ENCODE results near the gene MECR.

MECR gene, protein sequence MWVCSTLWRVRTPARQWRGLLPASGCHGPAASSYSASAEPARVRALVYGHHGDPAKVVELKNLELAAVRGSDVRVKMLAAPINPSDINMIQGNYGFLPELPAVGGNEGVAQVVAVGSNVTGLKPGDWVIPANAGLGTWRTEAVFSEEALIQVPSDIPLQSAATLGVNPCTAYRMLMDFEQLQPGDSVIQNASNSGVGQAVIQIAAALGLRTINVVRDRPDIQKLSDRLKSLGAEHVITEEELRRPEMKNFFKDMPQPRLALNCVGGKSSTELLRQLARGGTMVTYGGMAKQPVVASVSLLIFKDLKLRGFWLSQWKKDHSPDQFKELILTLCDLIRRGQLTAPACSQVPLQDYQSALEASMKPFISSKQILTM

DNA sequence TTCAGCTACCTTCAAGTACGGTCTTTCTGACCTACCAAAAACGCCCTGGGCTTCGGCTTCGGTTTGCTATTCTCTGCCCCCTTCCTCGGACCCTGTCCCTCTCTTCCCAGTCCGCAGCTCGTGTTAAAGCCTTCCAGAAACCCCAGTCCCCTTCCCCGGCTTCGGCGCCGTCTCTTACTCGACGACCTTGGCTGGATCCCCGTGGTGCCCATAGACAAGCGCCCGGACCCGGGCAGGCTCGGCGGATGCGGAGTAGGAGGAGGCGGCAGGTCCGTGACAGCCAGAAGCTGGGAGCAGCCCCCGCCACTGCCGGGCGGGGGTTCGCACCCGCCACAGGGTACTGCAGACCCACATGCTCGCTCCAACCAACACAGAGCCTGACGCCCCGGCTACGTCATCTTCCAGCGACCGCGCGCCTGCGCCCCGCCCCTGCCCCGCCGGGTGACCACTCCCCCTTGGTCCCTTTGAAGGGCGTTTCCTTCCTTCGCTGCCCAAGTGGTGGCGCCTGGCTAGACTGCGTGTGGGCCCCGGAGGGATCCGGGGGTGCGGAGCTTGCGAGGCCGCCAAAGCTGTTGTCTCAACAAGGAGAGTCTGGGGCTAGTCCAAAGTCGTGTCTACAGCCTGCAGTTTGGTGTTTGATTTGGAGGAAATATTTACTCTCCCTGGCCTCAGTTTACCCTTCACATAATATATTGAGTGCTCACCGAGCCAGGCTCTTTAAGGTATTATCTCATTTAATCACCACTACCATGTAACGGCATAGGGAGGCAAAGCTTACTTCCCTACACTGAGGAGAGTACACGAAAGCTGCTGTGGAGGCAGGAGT, at the start of gene MECR:
TSS of gene MECR (minus strand) at position 382 of the 826 bp plus-strand sequence. CDS start at position 354, 28 bp downstream.
- TF ChIP-seq, protein P1, sequence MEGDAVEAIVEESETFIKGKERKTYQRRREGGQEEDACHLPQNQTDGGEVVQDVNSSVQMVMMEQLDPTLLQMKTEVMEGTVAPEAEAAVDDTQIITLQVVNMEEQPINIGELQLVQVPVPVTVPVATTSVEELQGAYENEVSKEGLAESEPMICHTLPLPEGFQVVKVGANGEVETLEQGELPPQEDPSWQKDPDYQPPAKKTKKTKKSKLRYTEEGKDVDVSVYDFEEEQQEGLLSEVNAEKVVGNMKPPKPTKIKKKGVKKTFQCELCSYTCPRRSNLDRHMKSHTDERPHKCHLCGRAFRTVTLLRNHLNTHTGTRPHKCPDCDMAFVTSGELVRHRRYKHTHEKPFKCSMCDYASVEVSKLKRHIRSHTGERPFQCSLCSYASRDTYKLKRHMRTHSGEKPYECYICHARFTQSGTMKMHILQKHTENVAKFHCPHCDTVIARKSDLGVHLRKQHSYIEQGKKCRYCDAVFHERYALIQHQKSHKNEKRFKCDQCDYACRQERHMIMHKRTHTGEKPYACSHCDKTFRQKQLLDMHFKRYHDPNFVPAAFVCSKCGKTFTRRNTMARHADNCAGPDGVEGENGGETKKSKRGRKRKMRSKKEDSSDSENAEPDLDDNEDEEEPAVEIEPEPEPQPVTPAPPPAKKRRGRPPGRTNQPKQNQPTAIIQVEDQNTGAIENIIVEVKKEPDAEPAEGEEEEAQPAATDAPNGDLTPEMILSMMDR (conservative IDR thresholded peaks at IDR 0.05), result no peak

GRCh38 chr1:29279951-29280391, 49.2 kb upstream of the MECR start:
- no peak overlapping the region for H3K27ac ChIP-seq
- TF ChIP-seq, protein P1 (conservative IDR thresholded peaks at IDR 0.05), result no peak

More for the DNA sequence above, at the start of gene MECR:
- H3K27ac ChIP-seq, result peak within 1 kb of the TSS; percentile 64; the same call in 1 of the 2 replicates

- TF ChIP-seq, protein P1 (conservative IDR thresholded peaks at IDR 0.05), result no peak
- no peak overlapping the region for H3K27ac ChIP-seq
These were observed 48.7 kb upstream of the MECR start for GRCh38 chr1:29279406-29279805.

DNA sequence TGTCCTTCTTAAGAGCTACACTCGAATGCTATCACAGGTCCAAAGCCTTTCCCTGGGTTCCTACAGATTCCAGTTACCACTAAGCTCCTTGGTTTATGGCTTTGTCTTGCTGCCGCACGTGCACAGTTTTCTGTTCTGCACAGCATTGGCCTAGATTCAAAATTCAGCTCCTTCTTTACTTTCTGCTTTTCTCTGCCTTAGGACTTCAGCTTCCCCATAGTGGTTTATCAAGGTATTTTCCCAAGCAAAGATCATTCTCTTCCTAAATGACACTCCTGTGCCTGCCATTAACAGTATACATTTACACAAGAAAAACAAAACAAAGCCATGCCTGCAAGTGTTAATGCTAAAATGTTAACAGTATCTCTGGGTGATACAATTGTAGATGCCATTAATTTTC, 47.4 kb upstream of the MECR start:
- TF ChIP-seq, protein P1 (conservative IDR thresholded peaks at IDR 0.05), result no peak
- no peak overlapping the region for H3K27ac ChIP-seq

DNA sequence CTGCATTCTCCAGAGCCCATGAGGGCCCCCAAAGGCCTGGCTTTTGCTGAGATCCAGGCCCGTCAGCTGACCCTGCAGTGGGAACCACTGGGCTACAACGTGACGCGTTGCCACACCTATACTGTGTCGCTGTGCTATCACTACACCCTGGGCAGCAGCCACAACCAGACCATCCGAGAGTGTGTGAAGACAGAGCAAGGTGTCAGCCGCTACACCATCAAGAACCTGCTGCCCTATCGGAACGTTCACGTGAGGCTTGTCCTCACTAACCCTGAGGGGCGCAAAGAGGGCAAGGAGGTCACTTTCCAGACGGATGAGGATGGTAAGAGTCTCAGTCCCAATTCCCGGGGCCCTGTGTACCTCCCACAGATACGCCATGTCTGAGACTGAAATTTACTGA, 44.7 kb upstream of the MECR start:
- TF ChIP-seq, protein P1 (conservative IDR thresholded peaks at IDR 0.05), result no peak
- H3K27ac ChIP-seq, result no peak overlapping the region

DNA sequence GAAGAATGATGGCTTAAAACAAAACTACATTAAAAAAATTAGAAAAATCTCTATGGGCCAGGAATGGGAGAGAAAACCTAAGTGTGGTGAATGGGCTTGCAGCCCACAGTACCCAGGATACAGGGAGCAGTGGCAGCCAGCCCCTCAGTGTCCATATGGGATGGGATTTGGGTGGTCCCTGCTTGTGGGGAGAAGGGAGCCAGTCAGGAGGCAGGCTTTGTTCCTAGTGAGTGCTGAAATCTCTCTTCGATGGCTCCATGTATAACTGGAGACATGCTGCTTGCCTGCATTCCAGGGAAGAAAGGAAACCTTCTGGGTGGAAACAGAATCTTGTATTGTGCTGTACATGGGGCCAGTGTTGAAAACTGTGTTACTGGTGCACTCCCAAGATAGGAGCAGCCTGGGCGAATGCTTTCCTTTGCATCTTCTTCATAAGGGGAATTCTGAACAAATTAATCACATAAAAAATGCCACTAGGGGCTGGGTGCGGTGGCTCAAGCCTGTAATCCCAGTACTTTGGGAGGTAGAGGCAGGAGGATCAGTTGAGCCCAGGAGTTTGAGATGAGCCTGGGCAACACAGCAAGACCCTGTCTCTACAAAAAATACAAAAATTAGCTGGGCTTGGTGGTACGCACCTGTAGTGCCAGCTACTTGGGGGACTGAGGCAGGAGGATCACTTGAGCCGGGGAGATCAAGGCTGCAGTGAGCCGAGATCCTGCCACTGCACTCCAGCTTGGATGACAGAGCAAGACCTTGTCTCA, 41.6 kb upstream of the MECR start:
- TF ChIP-seq, protein P1 (conservative IDR thresholded peaks at IDR 0.05), result no peak
- H3K27ac ChIP-seq, result no peak overlapping the region

Measured in VCaP (cell line).